Omental fat pad (tissue), 4 donors: ENCODE measurements around the gene SLBP. TPM values are rescaled to one million over a fixed set of nuclear protein-coding genes. Genes with fewer than 3 reads are reported as not detected.

Source experiments
- ATAC-seq: fragments of 150-250 bp; one replicate; pipeline ENCODE4 v1.9.1; 2016; ENCODE audit warnings: mild to moderate bottlenecking, moderate library complexity; ENCODE audit not compliant: low FRiP score
- DNase-seq: peaks from one replicate; pipeline ENCODE4 v3.0.0-alpha.2; 2019; ENCODE audit warnings: low spot score
- CTCF ChIP-seq, 3 donors: fragments of 450-650 bp; IDR thresholded peaks; one replicate each; pipeline ENCODE4 v1.5.1; 2016 to 2017; ENCODE audit warnings: antibody characterized with exemption in 3 of 3, mild to moderate bottlenecking in 3 of 3, moderate library complexity in 2 of 3
- total RNA-seq, 4 donors: library from RNA; depleted of rRNA; stranded (reverse); fragments of >200 nt; gene quantifications; one replicate each; pipeline ENCODE4 v1.1.0, GENCODE V29; 2016

SLBP gene
- total RNA-seq: 10 to 100 TPM; 33.3 to 58.4 (median 40.3) TPM

GRCh38 chr4:1712216-1713002 is at the start of gene SLBP:
TSS of gene SLBP (minus strand) at chr4:1712319. CDS start at chr4:1712188, 131 bp downstream.
- peak; percentile 97 for ATAC-seq
- peak; percentile 86 for DNase-seq
- no peak for TF ChIP-seq CTCF (IDR thresholded peaks at IDR 0.05)

- ATAC-seq (no peak), DNase-seq (no peak)
- TF ChIP-seq CTCF (IDR thresholded peaks at IDR 0.05): no peak
Observed at GRCh38 chr4:1761130-1761689, 49.1 kb upstream of the SLBP start.

- TF ChIP-seq CTCF (IDR thresholded peaks at IDR 0.05): no peak
- no peak for ATAC-seq
- DNase-seq: no peak
Observed at GRCh38 chr4:1760521-1761071, 48.5 kb upstream of the SLBP start.

GRCh38 chr4:1759818-1760223 is 47.7 kb upstream of the SLBP start:
- ATAC-seq (no peak), DNase-seq (no peak)
- no peak for TF ChIP-seq CTCF (IDR thresholded peaks at IDR 0.05)

GRCh38 chr4:1759170-1759817 is 47.2 kb upstream of the SLBP start:
- no peak for TF ChIP-seq CTCF (IDR thresholded peaks at IDR 0.05)
- no peak for DNase-seq
- no peak for ATAC-seq

- DNase-seq (no peak), ATAC-seq (no peak)
- no peak for TF ChIP-seq CTCF (IDR thresholded peaks at IDR 0.05)
Observed at GRCh38 chr4:1758306-1759121, 46.4 kb upstream of the SLBP start.
